ENCODE data around the gene MKS1.

GRCh38 chr17:58158181-58158580 is 60.9 kb downstream of the MKS1 start:
- TF ChIP-seq CTCF (conservative IDR thresholded peaks at IDR 0.05; ENCODE audit: low read length) (no peak), EZH2phosphoT487 (IDR thresholded peaks at IDR 0.05; ENCODE audit: borderline replicate concordance) (no peak)
